GM19372 (cell line): Measurements from ENCODE around the gene NDFIP1.
"Not testable (repeated sequence)": the region's sequence is repeated elsewhere in the genome, so short reads cannot be mapped to it uniquely, and the experiment has no call there.

Source experiments
- ATAC-seq: cut with Tn5 transposase; IDR thresholded peaks from one replicate; pipeline ENCODE4 v1.9.1; 2021; ENCODE audit warnings: mild to moderate bottlenecking, low read depth, moderate library complexity; ENCODE audit not compliant: unreplicated experiment

NDFIP1 gene

GRCh38 chr5:142182840-142183239 is 74.3 kb downstream of the NDFIP1 start:
- no peak for ATAC-seq

- no peak for ATAC-seq
Measured at GRCh38 chr5:142183561-142183960, 75.0 kb downstream of the NDFIP1 start.

- ATAC-seq, result no peak
Measured at GRCh38 chr5:142184988-142185387, 76.4 kb downstream of the NDFIP1 start.

- no peak for ATAC-seq
Measured at GRCh38 chr5:142186514-142186856, 77.9 kb downstream of the NDFIP1 start.

GRCh38 chr5:142186857-142187594 is 78.4 kb downstream of the NDFIP1 start:
- no peak for ATAC-seq

- not testable (repeated sequence) for ATAC-seq
Measured at GRCh38 chr5:142188691-142189090, 80.1 kb downstream of the NDFIP1 start.

- ATAC-seq, result no peak
Measured at GRCh38 chr5:142189813-142190212, 81.2 kb downstream of the NDFIP1 start.

- ATAC-seq, result no peak
Measured at GRCh38 chr5:142191776-142192175, 83.2 kb downstream of the NDFIP1 start.

- no peak for ATAC-seq
Measured at GRCh38 chr5:142192286-142193113, 83.9 kb downstream of the NDFIP1 start.

GRCh38 chr5:142193114-142193428 is 84.5 kb downstream of the NDFIP1 start:
- no peak for ATAC-seq

GRCh38 chr5:142197098-142197497 is 88.5 kb downstream of the NDFIP1 start:
- no peak for ATAC-seq

GRCh38 chr5:142197781-142198180 is 89.2 kb downstream of the NDFIP1 start:
- ATAC-seq, result no peak

GRCh38 chr5:142199388-142199787 is 90.8 kb downstream of the NDFIP1 start:
- no peak for ATAC-seq

- ATAC-seq, result no peak
Measured at GRCh38 chr5:142200387-142200786, 91.8 kb downstream of the NDFIP1 start.

GRCh38 chr5:142201471-142201887 is 92.9 kb downstream of the NDFIP1 start:
- no peak for ATAC-seq

GRCh38 chr5:142202282-142202681 is 93.7 kb downstream of the NDFIP1 start:
- ATAC-seq, result no peak
